PC-9 (cell line): Measurements from ENCODE around the gene NCOA5. TPM values are rescaled to one million over a fixed set of nuclear protein-coding genes. Genes with fewer than 3 reads are reported as not detected.

Source experiments
- BruUV-seq: library from RNA; stranded (reverse); fragments of 400-500 nt; replicated peaks from 2 replicates; lab custom pipeline; 2021; lab: Mats Ljungman, UMichigan
- CTCF ChIA-PET: fragments of 300-600 bp; sonication (Branson Sonifier 250); formaldehyde crosslinking; loops from one replicate; lab custom pipeline; 2022; ENCODE audit warnings: antibody characterized with exemption; lab: Charles Lee
- POLR2A ChIA-PET: fragments of 300-600 bp; sonication (Branson Sonifier 250); formaldehyde crosslinking; loops from one replicate; lab custom pipeline; 2022; ENCODE audit warnings: antibody characterized with exemption; ENCODE audit not compliant: unreplicated experiment; lab: Charles Lee
- DNase-seq, 2 experiments: peaks; one replicate each; pipeline versions ENCODE4 v3.0.0 to v3.0.0-alpha.2; 2015 to 2022; ENCODE audit warnings: mixed read lengths in 1 of 2
- H2AFZ ChIP-seq: fragments of 200-600 bp; sonication (generic); 2 replicates; pipeline ENCODE4 v1.8.1; 2017; ENCODE audit warnings: antibody characterized with exemption
- H3F3A ChIP-seq: fragments of 200-600 bp; sonication (generic); 2 replicates; pipeline ENCODE4 v1.8.1; 2017; ENCODE audit warnings: antibody characterized with exemption, mild to moderate bottlenecking, low read depth; ENCODE audit not compliant: insufficient read depth
- H3K27ac ChIP-seq: fragments of 200-600 bp; sonication (generic); 2 replicates; pipeline ENCODE4 v1.6.1; 2016; ENCODE audit warnings: mixed run types
- H3K27me3 ChIP-seq: fragments of 200-600 bp; sonication (generic); 2 replicates; pipeline ENCODE4 v1.6.1; 2016; ENCODE audit warnings: low read depth, mixed run types; ENCODE audit not compliant: insufficient read depth
- H3K36me3 ChIP-seq: fragments of 200-600 bp; sonication (generic); 2 replicates; pipeline ENCODE4 v1.6.1; 2016; ENCODE audit warnings: low read depth, mixed run types
- H3K4me1 ChIP-seq: fragments of 200-600 bp; sonication (generic); replicated peaks from 2 replicates; pipeline ENCODE4 v1.6.1; 2016; ENCODE audit warnings: mixed run types; ENCODE audit not compliant: insufficient read depth
- H3K4me2 ChIP-seq: fragments of 200-600 bp; sonication (generic); 2 replicates; pipeline ENCODE4 v1.6.1; 2017; ENCODE audit warnings: mixed run types
- H3K4me3 ChIP-seq: fragments of 200-600 bp; sonication (generic); 2 replicates; pipeline ENCODE4 v1.6.1; 2016; ENCODE audit warnings: mixed run types
- H3K79me2 ChIP-seq: fragments of 200-600 bp; sonication (generic); 2 replicates; pipeline ENCODE4 v1.6.1; 2017; ENCODE audit warnings: low read depth, mixed run types
- H3K9me2 ChIP-seq: fragments of 200-600 bp; sonication (generic); 2 replicates; pipeline ENCODE4 v1.8.1; 2017; ENCODE audit warnings: mild to moderate bottlenecking; ENCODE audit not compliant: insufficient read depth
- H3K9me3 ChIP-seq: fragments of 200-600 bp; sonication (generic); 2 replicates; pipeline ENCODE4 v1.8.1; 2016; ENCODE audit warnings: low read depth; ENCODE audit not compliant: insufficient read depth
- H4K20me1 ChIP-seq: fragments of 200-600 bp; sonication (generic); 2 replicates; pipeline ENCODE4 v1.8.1; 2017; ENCODE audit not compliant: insufficient read depth
- EZH2 ChIP-seq: fragments of 200-600 bp; sonication (generic); IDR thresholded peaks from 2 replicates; pipeline ENCODE4 v1.8.0; 2017; ENCODE audit warnings: antibody characterized with exemption, low read depth
- intact Hi-C: fragments of 100-400 bp; cut with micrococcal nuclease; formaldehyde crosslinking; loops from one replicate; pipeline ENCODE4 v1.10.0; 2022; ENCODE audit not compliant: unreplicated experiment
- total RNA-seq: library from RNA; stranded (reverse); gene quantifications from 2 replicates; pipeline ENCODE4 v1.2.3, GENCODE V29; 2021
- TF ChIP-seq, protein P1 (sequence below): fragments of 200-600 bp; sonication (generic); conservative IDR thresholded peaks from 2 replicates; pipeline ENCODE4 v1.6.1; 2017; ENCODE audit warnings: mixed run types, antibody characterized with exemption, mild to moderate bottlenecking, moderate library complexity

Gene NCOA5
- total RNA-seq, 1 experiment from 2014 or later = 28.1 TPM

DNA sequence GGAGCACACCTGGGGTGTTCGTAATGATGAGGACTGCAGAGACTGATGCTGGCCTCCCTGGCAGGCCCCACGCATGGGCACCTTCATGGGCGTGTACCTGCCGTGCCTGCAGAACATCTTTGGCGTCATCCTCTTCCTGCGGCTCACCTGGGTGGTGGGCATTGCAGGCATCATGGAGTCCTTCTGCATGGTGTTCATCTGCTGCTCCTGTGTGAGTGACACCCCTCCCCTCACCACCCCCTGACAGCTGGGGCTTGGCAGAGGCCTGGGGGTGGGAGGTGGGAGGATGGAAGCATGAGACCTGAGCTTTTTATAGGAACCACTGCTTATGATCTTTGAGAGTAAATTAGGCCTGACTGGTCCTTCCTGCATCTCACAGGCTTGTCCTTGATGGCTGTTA lies 54.0 kb downstream of the NCOA5 start:
- Histone ChIP-seq H3K9me3 (no peaks in the 10 kb centered on the region), H3K27me3 (peaks cover 72% of the 10 kb centered on the region), H3F3A (no peaks in the 10 kb centered on the region), H3K4me1 (no peaks in the 10 kb centered on the region), H4K20me1 (peaks cover 7% of the 10 kb centered on the region; the same call in 1 of the 2 replicates), H3K4me3 (no peak overlapping the region), H3K27ac (no peak overlapping the region), H3K9me2 (no peaks in the 10 kb centered on the region), H3K36me3 (no peaks in the 10 kb centered on the region), H2AFZ (no peak overlapping the region), H3K4me2 (no peak overlapping the region), H3K79me2 (no peaks in the 10 kb centered on the region)
- BruUV-seq = no TSS peak
- intact Hi-C loops = no loop called here
- POLR2A ChIA-PET = no interaction called here
- TF ChIP-seq, protein P1, sequence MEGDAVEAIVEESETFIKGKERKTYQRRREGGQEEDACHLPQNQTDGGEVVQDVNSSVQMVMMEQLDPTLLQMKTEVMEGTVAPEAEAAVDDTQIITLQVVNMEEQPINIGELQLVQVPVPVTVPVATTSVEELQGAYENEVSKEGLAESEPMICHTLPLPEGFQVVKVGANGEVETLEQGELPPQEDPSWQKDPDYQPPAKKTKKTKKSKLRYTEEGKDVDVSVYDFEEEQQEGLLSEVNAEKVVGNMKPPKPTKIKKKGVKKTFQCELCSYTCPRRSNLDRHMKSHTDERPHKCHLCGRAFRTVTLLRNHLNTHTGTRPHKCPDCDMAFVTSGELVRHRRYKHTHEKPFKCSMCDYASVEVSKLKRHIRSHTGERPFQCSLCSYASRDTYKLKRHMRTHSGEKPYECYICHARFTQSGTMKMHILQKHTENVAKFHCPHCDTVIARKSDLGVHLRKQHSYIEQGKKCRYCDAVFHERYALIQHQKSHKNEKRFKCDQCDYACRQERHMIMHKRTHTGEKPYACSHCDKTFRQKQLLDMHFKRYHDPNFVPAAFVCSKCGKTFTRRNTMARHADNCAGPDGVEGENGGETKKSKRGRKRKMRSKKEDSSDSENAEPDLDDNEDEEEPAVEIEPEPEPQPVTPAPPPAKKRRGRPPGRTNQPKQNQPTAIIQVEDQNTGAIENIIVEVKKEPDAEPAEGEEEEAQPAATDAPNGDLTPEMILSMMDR = no peak
- TF ChIP-seq EZH2 = no peak
- CTCF ChIA-PET = interaction anchor here (0.6 kb wide), 1 partner anchor 328 kb away, joined by 3 read pairs; no protein-coding TSS in a partner anchor
- DNase-seq = no peak

DNA sequence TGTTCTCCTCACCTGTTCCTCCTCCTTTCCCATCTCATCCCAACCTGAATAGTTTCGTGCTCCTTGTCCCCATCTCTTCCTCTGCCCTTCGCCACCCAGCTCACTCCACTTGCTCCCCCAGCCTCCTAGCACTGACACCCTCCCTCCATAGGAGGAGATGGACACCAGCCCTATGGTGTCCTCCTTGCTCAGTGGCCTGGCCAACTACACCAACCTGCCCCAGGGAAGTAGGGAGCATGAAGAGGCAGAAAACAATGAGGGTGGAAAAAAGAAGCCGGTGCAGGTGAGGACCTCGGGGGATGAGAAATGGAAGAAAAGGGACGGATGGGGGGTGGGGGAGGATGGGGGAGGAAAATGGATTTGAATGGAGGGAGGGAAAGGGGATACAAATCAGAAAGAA lies 54.5 kb downstream of the NCOA5 start:
- ChIA-PET POLR2A (no interaction called here), CTCF (no interaction called here)
- Histone ChIP-seq H3K27ac (no peak overlapping the region), H3K4me2 (no peak overlapping the region), H4K20me1 (peaks cover 7% of the 10 kb centered on the region; the same call in 1 of the 2 replicates), H3K9me2 (no peaks in the 10 kb centered on the region), H3F3A (no peaks in the 10 kb centered on the region), H3K4me1 (no peaks in the 10 kb centered on the region), H3K4me3 (no peak overlapping the region), H2AFZ (no peak overlapping the region), H3K9me3 (no peaks in the 10 kb centered on the region), H3K79me2 (no peaks in the 10 kb centered on the region), H3K27me3 (peaks cover 76% of the 10 kb centered on the region), H3K36me3 (no peaks in the 10 kb centered on the region)
- no peak for DNase-seq
- TF ChIP-seq, protein P1 = no peak
- TF ChIP-seq EZH2 = no peak
- intact Hi-C loops = no loop called here
- BruUV-seq = no TSS peak

DNA sequence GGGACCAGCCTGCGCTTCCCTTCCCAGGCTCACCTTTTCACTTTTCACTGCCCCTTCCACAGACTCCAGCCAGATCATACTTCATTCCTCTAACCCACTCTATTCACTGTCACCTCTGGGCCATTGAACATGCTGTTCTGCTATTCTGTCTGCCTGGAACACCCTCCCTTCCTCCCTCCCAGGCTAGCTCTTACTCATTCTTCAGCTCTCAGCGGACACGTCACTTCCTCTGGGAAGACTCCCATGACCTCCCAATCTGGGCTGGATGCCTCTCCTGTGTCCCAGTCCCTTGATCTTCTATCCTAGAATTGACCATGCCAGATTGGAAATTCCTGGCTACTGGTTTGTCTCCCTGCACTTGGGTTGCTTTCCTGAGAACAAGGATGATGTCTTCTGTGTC lies 55.7 kb downstream of the NCOA5 start:
- DNase-seq = no peak
- ChIA-PET POLR2A (no interaction called here), CTCF (no interaction called here)
- peaks cover 7% of the 10 kb centered on the region; the same call in 1 of the 2 replicates for H4K20me1 ChIP-seq
- H3K79me2 ChIP-seq = no peaks in the 10 kb centered on the region
- intact Hi-C loops = no loop called here
- H3K4me1 ChIP-seq = no peaks in the 10 kb centered on the region
- no TSS peak for BruUV-seq
- peaks cover 76% of the 10 kb centered on the region for H3K27me3 ChIP-seq
- no peaks in the 10 kb centered on the region for H3F3A ChIP-seq
- H3K9me2 ChIP-seq = no peaks in the 10 kb centered on the region
- H2AFZ ChIP-seq = no peak overlapping the region
- no peaks in the 10 kb centered on the region for H3K9me3 ChIP-seq
- H3K4me2 ChIP-seq = no peak overlapping the region
- no peaks in the 10 kb centered on the region for H3K36me3 ChIP-seq
- H3K27ac ChIP-seq = no peak overlapping the region
- H3K4me3 ChIP-seq = no peak overlapping the region
- TF ChIP-seq, protein P1 = no peak
- no peak for TF ChIP-seq EZH2
